Activated CD4-positive, CD25-positive, alpha-beta regulatory T cell (primary cell): Measurements from ENCODE around the gene KCNJ6.

Source experiments
- DNase-seq, 4 experiments: peaks; one replicate each; lab custom pipeline; 2025; lab: John Stamatoyannopoulos, UW

Gene KCNJ6

GRCh38 chr21:37642493-37642892 lies 273.8 kb downstream of the KCNJ6 start:
- DNase-seq, result no peak

GRCh38 chr21:37639756-37640155 lies 276.5 kb downstream of the KCNJ6 start:
- no peak for DNase-seq

- no peak for DNase-seq
Measured at GRCh38 chr21:37636152-37636860, 280.0 kb downstream of the KCNJ6 start.

DNA sequence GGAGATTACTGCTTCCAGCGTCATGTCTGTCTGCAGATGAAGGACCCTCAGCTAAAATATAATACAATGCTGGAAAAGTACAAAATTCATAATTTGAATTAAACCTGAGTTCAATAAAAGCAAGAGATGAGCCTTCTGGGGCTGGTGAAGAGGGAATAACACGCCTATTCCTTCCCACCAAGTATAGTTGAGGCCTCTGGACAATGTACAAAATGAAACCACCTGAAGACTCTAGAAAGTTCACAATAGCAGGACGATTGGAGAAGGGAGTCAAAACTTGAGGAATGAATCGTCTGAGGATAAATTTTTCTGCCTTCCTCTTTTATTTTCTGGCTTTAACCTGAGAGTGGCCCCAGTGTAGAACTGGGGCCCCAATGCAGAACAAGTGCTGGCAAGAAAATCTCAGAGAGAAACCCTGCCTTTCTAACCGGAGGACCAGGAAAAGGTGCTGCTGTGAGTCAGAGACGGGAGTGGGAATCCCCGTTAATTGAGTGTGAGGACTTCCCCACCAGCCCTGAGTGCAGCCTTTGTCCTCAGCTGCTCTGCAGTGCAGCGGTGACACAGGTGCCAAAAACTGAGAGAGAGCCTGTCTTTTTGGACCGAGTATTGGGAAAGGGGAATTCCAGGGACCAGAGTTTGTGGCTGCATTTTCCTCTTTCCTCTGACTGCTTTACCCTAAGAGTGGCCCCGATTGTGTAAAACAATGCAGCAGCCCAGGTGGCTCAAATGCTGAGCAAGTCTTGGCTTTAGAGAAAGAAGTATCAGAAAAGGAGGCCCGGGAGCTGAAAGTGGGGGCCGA lies 284.7 kb downstream of the KCNJ6 start:
- no peak for DNase-seq

GRCh38 chr21:37630872-37631271 lies 285.4 kb downstream of the KCNJ6 start:
- no peak for DNase-seq

DNA sequence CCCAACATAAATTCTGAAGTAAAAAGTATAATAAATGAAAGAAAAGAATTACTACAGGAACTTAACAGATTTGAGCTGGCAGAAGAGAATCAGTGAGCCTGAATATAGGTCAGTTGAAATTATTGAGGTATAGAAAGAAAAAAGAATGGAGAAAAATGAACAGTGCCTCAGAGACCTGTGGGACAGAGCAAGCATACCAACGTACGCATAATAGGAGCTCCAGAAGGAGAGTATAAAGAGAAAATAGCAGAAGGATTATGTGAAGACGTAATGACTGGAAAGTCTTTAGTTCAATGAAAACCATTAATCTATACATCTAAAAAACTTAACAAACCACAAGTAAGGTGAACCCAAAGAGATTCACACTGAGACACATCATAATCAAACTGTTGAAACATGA lies 287.9 kb downstream of the KCNJ6 start:
- no peak for DNase-seq

- no peak for DNase-seq
Measured at GRCh38 chr21:37627561-37627960, 288.7 kb downstream of the KCNJ6 start.

DNA sequence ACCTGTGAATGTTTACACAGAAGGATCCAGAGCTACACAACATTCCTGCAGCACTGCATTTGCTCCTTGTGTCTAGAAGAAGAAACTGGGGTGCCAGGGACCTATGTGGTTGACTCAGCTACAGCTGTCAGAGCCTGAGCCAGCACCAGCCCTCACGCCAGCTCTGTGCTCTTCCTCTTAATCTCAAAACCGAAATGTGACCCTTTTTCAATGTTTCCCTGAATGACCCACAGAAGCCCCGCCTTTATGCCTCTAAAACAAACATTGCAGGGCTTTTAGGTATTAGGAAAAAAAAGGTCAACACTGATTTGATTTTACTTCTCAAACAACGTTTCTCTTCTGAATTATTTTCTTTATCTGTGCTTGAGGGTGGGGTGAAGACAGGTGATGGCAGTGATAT lies 289.2 kb downstream of the KCNJ6 start:
- no peak for DNase-seq

GRCh38 chr21:37626320-37626719 lies 289.9 kb downstream of the KCNJ6 start:
- no peak for DNase-seq

GRCh38 chr21:37623689-37624088 lies 292.6 kb downstream of the KCNJ6 start:
- DNase-seq, result no peak

GRCh38 chr21:37623183-37623582 lies 293.1 kb downstream of the KCNJ6 start:
- no peak for DNase-seq

DNA sequence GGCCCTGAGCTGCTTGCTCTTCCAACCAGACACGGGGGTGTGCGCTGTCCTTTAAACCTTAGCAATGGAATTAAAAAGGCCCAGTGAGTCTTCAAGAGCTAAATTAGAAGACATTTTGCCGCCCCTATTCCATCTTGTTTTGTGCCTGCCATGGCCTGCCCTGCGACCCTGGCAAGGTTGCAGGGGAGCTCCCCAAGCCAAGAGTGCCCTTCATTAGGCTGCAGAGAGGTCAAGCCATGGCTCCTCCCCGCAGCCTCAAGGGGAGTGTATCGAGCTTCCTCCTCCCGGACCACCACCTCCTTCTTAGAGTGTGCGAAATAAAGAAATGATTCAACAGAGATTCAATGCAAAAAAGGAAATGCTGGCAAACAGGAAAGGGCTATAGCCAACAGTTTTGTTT lies 293.5 kb downstream of the KCNJ6 start:
- DNase-seq, result no peak

- no peak for DNase-seq
Measured at GRCh38 chr21:37620401-37620800, 295.9 kb downstream of the KCNJ6 start.

DNA sequence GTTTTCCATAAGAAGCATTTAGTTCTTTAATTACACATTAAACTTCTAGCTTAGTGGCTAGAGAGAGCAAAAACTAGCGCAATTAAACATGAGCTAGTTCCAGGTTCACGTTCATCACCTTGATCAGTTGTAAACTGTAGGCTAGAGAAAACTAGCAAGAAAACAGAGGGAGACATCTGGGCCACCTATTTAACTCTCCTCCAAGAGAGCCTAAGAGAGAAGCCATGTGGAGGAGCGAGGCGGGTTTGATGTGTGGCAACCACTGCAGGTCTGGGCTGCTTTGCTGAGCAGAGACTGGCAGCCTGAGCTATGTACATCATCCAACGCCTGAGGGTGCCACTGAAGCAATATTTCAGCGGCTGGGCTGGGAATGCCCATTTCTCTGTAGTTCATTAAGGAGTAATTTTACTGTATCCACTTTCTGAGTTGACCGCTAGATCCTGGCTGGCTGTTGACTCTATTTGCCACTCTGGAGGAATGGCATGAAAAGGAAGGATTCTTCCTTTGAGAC lies 296.7 kb downstream of the KCNJ6 start:
- DNase-seq, result no peak

DNA sequence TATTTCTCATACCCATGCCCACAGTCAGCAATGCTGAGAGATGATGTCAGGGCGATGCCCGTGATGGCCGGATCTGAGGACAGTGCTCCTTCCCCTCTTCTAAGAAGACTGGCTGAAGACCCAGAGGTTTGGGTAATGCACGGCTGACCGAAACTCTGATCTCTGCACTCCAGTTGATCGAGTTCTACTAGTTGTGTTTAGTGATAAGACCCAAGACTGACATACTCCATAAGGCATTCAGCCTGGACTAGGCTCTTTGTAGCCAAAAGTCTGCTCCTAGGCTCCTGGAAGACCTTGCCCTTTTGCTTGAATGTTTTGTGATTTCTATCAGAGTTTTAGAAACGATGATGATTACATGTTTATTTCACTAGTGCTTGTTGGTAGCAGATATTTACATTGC lies 298.2 kb downstream of the KCNJ6 start:
- no peak for DNase-seq

GRCh38 chr21:37615962-37616361 lies 300.3 kb downstream of the KCNJ6 start:
- DNase-seq, result no peak

DNA sequence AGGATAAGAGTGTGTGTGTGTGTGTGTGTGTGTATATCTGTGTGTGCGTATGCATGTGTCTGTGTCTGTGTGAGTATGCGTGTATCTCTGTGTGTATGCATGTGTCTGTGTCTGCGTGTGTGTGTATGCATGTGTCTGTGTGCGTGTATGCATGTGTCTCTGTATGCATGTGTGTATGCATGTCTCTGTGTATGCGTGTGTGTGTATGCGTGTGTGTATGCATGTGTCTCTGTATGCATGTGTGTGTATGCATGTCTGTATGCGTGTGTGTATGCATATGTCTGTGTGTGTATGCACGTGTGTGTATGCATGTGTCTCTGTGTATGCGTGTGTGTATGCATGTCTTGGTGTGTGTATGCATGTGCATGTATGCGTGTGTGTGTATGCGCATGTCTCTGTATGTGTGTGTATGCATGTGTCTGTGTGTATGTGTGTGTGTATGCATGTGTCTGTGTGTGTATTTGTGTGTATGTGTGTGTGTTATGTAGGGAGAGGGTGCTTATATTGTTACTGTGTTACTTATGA lies 301.8 kb downstream of the KCNJ6 start:
- no peak for DNase-seq

GRCh38 chr21:37607081-37607480 lies 309.2 kb downstream of the KCNJ6 start:
- no peak for DNase-seq

DNA sequence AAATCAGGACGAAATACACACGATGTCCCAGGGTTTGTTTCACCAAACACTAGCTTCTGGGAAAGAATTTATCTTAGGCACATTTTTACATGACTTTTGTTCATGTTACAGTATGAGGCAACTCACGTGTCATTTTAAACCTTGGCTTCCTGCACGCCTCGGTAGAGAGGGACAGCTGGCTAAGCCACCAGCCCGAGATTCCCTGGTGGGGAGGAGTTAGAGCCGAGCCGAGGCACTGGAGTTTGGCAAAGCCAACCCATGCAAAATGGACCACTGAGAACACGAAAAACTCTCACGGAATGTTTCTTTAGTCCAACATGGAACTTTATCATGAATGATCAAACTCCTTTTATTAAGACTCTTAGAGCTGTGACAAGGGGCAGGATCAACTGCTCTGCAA lies 309.7 kb downstream of the KCNJ6 start:
- DNase-seq, result no peak

DNA sequence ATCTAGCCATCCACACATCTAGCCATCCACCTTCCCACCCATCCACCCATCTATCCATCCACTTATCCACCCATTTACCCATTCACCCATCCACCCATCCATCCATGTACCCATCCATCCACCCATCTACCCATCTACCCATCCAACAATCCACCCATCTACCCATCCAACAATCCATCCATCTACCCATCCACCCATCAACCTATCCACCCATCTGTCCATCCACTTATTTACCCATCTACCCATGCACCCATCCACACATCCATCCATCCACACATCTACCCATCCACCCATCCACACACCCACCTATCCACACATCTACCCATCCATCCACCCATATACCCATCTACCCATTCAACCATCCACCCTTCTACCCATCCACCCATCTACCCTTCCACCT lies 311.3 kb downstream of the KCNJ6 start:
- DNase-seq, result no peak

DNA sequence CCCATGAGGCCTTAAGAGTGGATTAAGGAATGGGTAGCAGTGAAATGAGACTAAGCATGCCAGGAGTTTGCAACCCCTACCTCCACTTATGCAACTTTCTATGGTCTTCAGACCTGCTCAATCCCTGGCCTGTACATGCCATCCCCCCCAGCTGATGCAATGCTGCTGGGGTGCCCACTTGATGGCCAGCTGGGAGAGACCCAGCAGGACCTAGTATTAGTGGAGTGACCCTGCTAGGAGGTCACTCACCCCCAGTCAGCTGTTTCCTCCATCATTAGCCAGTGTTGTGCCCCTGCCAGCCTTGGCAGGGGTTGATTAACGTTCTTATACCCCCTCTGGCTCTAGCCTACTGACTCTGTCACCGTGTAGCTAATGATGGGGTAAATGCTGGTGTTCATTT lies 313.1 kb downstream of the KCNJ6 start:
- no peak for DNase-seq

GRCh38 chr21:37601915-37602314 lies 314.3 kb downstream of the KCNJ6 start:
- DNase-seq, result no peak

DNA sequence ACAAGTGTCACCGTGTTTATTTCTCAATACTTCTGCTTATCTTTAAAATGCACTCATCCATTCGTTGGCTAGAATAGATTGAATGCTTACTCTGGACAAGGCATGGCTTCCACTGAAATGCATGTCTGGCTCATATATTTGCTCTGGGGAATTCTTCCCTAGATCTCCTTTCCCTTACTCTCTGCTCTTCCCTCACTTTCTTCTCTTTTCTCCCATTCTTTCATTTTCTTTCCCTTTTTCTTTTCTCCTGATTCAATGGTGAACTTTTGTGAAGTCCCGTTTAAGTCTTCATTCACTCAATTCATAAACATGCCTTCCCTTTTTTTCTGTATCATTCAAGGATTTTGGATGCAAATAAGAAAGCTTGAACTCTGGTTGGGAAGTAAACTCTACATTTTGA lies 315.2 kb downstream of the KCNJ6 start:
- DNase-seq, result no peak
